ENCODE measurements around the gene TMEM52. TPM values are rescaled to one million over a fixed set of nuclear protein-coding genes. Genes with fewer than 3 reads are reported as not detected.
"Not testable (repeated sequence)": the region's sequence is repeated elsewhere in the genome, so short reads cannot be mapped to it uniquely, and the experiment has no call there.

Gene TMEM52
- total RNA-seq, 1 donor from 2014 or later, result 11.3 TPM

DNA sequence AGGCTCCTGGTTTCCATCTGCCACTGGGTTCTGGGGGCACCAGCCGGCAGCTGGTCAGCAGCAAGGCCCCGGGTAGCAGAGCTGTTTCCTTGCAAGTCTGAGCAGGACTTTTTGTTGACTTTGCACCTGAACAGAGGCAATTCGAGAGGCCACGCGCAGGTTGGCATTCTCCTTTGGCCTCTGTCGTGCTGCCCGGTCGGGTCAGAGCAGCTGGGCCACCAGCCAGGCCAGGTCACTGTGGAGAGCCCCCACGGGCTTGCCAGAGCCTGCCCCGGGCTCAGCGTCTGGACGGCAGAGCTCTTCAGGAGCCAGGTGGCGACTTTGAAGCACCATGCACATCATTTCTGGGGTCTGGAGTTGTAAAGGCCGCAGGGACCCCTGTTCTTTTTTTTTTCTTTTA, 28.4 kb upstream of the TMEM52 start:
- DNase-seq (ENCODE audit: low spot score), result peak; percentile 94
- peak; percentile 86 for ATAC-seq

DNA sequence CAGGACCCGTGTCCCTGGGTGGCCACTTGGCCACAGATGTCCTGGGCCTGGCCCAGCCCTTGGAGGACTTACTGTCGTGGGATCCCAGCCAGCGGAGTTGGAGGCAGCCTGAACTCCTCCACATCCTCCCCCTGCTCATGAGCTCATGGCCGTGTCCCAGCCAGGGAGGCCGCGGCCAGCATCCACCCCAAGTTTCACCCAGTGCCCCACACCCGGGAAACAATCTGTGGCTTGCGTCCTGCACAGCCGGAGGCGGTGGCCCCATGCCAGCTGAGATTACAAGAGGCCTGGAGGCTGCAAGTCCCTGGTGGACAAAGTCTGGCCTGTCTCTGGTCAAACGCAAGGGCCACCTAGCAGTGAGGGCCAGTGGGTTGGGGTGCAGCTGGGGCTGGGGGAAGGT, 27.5 kb upstream of the TMEM52 start:
- ATAC-seq (peak; percentile 51), DNase-seq (ENCODE audit: low spot score) (peak; percentile 77)

DNA sequence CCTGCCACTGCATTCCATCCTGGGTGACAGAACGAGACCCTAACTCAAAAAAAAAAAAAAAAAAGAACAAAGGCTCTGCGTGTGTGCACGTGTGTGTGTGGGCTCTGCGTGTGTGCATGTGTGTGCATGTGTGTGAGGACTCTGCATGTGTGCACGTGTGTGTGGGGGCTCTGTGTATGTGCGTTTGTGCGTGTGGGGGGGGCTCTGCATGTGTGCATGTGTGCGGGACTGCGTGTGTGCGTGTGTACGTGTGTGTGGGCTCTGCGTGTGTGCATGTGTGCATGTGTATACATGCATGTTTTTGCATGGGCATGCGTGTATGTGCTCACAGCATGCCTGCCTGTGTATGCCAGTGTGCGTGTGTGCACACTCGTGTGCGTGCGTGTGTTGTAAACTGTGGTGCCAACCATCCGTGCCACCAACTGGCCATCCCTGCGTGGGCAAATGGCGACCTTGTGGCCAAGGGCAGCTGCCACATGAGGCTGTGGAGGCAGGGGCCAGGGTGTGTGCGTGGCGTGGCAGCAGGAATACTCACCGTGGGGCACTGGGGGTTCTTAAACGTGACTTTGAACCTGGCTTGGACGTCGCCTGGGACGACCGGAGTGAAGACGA, 26.8 kb upstream of the TMEM52 start:
- ATAC-seq (no peak), DNase-seq (ENCODE audit: low spot score) (no peak)

DNA sequence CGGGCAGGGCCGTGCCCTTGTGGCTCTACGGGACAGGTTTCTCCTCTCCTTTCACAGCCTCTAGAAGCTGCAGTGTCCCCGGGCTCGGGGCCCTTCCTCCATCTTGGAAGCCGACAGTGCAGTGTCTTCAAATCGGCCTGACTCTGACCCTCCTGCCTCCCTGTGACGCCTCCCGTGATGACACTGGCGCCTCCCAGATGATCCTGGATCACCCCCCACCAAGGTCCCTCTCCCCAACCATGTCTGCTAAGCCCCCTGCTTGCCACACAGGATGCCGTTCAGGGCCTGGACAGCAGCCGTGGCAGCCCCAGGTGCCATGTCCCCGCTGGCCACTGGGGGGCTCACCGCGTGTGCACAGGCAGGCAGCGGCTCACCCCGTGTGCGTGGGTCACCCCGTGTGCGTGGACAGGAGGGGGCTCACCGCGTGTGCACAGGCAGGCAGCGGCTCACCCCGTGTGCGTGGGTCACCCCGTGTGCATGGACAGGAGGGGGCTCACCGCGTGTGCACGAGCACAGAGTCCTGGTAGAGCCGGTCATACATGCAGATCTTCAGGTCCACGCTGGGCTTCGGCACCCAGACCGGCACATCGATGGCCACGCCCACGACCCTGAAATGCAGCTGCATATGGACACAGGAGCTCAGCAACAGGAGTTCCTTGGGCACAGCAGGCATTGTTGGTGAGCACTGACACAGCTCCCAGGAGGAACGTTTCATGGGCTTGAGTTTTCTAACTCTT, 24.9 kb upstream of the TMEM52 start:
- DNase-seq (ENCODE audit: low spot score), result peak; percentile 64
- ATAC-seq, result peak; percentile 75

DNA sequence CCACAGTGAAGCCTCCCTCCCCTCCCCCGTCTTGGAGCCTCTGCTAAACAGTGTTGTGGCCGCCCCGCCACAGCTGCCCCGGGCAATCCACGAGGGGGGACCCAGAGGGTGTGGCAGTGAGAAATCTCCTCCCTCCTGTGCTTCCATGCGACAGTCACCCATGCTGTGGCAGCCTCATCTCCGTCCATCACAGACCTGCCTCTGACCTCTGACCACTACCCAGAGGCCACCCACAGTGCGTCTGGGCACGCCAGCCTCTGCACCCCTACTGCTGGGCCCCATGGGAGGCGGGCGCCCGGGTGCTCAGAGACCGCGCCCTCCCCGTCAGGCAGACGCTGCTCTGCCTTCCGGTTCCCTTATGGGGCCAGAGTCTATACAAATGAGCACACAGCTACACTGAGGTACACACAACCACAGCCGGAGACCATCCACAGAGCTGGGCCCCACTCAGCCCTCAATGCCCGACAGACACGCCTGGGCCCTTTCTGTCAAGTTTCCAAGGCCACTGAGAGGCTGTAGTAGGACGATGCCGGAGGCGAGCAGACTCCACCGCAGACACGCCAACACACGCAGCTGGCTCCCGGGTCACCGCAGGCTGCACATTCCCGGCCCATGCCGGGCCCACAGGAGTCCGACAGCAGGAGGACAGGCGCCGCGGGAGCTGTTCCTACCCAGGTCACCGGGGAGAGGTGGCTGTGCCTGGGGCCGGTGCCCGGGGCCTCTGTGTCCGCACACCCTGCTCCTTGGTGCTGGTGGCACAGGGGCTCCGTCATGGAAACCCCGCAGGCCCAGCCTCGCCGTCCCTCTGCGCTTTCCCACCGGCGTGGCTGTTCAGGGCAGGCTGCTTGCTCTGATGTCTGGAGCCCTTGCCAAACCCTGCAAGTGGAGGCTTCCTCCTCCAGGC, 23.9 kb upstream of the TMEM52 start:
- ATAC-seq (no peak), DNase-seq (ENCODE audit: low spot score) (peak; percentile 44)

DNA sequence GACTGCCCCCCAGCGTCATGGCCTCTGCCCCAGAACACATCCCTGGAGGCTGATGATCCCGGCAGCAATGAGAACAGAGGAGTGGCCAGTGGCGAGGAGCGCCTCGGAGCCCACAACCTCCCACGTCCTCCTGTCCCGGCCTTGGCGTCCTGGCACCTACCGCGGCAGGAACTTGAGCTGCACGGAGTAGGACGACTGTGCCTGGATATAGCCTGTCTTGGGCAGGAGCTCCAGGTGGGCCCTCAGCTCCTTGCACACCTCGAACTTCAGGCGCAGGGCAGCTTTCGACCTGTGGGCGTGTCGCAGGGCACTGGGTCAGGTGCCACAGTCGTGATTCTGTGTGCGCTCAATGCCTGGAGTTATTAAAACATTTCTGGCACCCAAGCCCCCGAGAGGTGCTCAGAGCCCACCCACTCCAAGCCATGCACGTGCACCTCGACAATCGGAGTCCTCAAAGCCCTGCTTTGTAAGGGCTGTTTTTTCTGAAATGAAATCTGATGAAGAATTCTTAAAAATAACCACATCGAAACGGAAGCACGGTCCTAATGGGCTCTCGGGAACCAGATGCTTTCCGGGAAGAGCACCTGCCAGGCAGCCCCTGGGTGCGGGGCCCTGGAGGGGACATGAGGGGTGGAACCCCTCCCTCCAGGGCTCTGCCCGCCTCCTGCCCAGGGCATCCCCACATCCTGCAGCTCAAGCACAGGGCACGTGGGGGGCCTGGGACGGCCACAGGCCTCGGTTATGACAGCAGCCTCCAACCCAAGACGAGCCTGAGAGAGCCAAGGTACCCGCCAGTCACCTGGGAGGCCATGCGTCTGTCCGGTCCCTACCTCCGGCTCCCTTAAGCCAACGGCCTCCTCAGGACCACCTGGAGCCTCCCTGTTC, 23.0 kb upstream of the TMEM52 start:
- DNase-seq (ENCODE audit: low spot score), result no peak

DNA sequence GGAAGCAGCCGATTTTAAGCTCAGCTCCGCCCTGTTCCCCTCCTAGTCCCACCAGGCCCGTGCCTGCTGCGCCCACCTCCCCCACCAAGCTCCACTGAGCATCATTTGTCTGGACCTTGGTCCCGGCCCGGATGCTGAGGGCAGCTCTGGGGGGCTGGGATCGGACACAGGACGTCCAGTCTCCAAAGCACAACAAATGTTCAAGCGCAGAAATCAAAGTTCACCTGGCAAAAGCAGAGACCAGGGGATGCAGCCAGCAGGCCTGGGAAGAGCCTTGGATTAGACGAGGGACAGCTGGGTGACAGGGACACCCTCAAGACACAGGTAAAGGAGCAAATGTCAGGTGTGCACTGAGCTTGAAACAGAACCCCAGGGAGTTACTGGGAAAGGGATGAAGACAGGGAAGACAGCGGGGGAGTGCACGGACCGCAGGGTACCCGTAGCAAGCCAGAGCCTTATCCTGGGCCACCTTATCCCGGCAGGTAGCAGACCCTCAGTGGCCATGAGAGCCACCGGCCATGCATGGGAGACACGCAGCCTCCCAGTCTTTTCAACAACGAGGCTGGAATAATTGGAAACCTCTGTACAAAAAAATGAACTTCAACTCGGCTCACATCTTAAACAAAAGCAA, 22.2 kb upstream of the TMEM52 start:
- ATAC-seq (peak; percentile 77), DNase-seq (ENCODE audit: low spot score) (peak; percentile 83)

More for the DNA sequence above, 23.0 kb upstream of the TMEM52 start:
- no peak for ATAC-seq

DNA sequence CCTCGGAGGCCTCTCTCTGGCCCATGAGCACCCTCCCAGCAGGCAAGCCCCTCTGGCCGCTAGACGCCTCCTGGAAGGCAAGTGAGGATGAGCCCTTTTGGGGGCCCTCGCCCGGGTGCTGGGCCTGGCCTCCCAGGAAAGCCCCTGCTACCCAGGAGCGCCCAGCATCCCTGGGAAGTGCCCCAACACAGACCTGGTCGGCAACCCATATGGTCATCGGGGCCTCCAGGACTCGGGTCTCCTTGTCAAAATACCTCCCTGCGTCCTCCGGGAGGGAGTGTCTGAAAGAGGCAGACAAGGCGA, 21.0 kb upstream of the TMEM52 start:
- no peak for ATAC-seq
- no peak for DNase-seq (ENCODE audit: low spot score)

DNA sequence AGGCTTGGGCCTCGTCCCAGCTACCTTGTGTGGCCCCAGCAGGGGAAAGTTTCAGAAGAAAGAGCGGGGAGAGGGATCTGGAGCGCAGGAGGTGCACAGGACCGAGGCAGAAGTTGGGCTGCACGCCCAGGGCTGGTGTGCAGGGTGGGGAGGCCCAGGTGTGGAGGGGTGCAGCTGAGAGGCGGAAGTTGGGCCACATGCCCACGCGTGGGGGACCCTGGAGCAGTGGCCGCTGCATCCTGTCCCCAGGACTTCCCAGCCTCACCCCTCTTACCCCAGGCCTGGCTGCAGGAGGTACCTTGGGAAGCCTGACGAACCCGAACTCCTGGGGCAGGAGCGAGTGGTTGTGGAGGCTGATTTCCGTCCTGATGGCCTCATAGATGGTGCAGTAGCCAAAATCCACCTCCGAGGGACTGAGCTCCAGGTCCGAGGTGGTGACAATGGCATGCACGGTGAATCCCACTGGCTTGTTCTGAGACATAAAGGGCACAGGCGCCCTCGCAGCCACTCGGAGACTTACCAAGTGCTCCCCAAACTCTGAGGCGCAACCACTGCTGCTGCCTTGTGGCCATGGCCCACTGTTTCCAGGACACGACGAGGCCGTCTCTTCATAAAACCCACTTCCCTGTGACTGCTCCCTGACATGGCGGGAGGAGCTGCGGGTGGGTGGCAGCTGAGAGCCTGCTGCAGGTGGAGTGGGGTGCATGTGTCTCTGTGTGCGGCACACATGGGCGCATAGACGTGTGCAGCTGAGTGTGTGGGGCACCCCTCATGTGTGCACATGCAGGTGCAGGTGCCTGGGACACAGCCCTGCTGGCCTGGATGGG, 20.4 kb upstream of the TMEM52 start:
- DNase-seq (ENCODE audit: low spot score) (no peak), ATAC-seq (no peak)

DNA sequence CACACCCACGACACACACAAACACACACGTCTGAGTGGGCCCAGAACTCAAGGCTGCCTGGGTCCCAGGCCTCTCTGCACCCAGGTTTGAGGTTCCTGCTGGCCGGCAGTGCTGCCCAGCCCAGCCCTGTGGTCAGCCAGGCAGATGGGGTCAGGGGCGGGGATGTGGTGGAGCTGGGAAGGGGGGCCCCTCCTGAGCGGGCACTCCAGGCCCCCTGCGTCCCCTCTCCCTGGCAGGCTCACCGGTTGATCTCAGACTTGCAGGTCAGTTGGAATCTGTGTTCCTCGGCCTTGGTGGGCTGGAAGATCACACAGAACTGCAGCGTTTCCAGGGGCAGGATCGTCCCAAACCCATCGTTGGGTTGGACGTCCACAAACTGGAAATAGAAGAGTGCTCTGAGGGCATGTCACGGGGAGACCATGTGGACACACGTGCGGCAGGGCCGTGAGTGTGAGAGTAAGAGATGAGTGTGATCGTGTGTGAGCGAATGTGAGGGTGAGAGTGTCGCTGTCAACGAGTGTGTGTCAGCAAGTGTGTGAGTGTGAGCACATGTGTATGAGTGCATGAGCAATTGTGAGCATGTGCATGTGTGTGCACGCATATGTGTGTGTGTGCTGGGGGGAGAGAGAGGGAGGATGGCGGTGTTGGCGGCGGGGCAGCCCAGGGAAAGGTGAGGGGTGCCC, 19.7 kb upstream of the TMEM52 start:
- DNase-seq (ENCODE audit: low spot score), result no peak
- no peak for ATAC-seq

DNA sequence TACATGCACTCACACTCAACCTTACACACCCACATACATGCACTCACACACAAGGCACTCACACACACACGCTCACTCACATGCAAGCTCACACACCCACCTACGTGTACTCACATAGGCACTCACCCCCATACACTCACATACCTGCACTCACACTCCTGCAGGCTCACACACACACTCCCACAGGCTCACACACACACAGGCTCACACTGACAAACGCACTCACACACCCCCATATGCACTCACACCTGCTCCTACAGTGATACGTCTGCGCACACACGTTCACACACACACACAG, 19.1 kb upstream of the TMEM52 start:
- DNase-seq (ENCODE audit: low spot score) (no peak), ATAC-seq (no peak)

DNA sequence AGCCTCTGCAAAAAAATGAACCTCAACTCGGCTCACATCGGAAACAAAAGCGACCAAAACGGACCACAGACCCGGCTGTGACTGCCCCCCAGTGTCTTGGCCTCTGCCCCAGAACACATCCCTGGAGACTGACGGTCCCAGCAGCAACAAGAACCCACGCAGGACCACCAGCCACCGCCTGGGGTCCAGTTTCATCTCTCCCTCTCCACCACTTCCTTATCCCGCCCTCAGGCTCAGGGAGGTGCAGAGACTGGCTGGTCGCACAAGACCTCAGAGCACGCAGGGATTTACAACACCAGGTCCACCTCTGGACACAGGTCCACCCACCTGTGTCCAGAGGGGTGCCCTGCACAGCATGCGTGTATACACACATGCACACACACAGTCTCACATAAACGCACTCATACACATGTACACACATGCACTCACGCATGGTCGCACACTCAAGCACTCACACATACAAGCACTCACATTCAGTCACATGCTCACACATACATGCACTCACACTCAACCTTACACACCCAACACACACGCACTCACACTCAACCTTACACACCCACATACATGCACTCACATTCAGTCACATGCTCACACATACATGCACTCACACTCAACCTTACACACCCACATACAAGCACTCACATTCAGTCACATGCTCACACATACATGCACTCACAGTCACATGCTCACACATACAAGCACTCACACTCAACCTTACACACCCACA, 18.6 kb upstream of the TMEM52 start:
- no peak for DNase-seq (ENCODE audit: low spot score)
- ATAC-seq, result no peak

DNA sequence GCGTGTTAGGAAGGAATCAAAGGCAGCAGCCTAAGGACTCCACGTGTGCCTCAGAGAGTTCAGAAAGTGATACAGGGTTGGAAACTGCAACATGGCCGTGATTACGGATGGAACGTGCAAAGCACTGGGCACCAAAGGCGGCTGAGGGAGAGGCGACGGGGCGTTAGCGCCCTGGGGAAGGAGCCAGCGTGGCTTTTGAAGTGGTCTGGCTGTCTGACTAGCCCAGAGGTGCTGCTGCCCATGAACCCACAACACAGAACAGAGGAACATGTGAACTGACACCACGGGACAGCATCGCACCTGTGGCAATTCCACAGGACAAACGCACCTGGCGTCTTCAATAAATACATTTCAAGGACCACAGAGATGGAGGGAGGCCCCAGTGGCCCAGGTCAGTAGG, 18.0 kb upstream of the TMEM52 start:
- DNase-seq (ENCODE audit: low spot score) (no peak), ATAC-seq (no peak)

DNA sequence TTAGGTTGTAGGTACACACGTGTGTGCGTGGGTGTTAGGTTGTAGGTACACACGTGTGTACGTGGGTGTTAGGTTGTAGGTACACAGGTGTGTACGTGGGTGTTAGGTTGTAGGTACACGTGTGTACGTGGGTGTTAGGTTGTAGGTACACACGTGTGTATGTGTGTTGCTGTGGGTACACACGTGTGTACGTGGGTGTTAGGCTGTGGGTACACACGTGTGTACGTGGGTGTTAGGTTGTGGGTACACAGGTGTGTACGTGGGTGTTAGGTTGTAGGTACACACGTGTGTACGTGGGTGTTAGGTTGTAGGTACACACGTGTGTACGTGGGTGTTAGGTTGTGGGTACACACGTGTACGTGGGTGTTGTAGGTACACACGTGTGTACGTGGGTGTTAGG, 15.8 kb upstream of the TMEM52 start:
- not testable (repeated sequence) for DNase-seq (ENCODE audit: low spot score); ATAC-seq

DNA sequence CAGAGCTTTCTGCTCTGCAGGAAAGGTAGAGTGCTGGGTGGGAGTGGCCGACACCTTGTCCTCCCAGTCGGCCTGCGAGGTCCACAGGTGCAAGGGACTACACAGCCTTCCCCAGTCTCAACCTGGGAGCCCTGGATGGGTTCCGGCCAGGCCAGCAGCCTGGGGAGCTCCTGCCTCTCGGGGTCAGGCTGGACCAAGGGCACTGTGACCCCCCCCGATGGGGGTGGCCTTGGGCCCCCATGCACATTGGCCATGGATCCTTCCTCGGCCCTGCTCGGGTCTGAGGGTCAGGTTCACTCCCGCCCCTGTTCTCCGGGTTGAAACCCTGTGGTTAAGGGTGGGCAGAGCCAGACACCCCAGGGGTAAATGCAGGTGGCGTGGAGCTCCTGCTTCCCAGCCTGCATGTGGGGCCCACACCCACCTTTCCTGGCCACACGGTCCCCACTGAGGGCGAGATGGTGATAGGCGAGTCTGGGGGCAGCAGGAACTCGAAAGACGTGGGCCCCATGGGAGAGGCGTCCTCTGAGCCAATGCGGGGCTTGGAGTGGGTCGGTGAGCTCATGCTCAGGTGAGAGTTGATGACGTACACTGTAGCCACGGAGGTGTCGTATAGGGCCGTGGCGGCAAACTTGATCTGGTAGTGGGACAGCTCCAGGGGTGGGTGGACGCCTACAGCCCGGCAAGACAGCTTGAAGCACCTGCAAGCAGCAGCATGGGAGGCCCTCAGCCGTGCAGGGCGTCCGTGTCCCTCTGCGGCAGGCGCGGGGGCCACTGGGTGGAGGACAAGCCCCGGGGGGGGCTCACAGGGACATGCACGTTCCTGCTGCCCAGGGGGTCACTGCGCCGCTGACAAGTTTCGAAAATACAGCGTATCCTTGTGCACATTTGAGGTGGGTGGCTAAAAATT, 10.8 kb upstream of the TMEM52 start:
- ATAC-seq (no peak), DNase-seq (ENCODE audit: low spot score) (no peak)

DNA sequence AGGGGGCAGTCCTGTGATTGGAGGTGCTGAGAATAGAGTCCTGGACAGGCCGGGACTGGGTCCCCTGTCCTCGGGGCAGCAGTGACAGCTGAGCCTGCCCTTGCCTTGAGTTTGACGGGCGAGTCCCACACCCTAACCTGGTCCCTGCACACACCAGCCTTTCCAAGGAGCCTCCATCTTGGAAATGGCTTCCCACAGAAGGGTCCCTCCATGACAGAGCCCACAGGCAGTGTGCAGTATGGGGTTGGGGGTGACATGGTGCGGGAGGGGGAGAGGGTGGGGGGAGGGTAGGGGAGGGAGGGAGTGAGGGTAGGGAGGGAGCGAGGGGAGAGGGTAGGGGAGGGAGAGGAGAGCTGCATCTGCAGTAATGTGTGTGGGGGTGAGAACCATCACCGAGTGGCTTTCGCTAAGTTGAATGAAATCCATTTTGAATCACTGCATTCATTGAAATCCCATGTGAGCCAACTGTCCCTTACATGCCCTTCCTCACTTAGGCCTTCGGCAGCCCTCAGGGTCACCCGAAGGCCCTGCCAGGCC, 10.1 kb upstream of the TMEM52 start:
- ATAC-seq, result peak; percentile 7

More for the DNA sequence above, 10.1 kb upstream of the TMEM52 start:
- DNase-seq (ENCODE audit: low spot score), result no peak
